Uterus (tissue), 2 donors: ENCODE data around the gene PCNX1.

Experiments
- CTCF ChIP-seq, 4 experiments: fragments of 200-600 bp in 2 of 4; fragments of 450-650 bp in 2 of 4; sonication (generic) in 2 of 4; IDR thresholded peaks; one replicate each; pipeline ENCODE4 v1.5.1; 2016 to 2019; ENCODE audit warnings: antibody characterized with exemption in 4 of 4, mild to moderate bottlenecking in 2 of 4, moderate library complexity in 1 of 4
- POLR2A ChIP-seq, 2 donors: fragments of 450-650 bp; IDR thresholded peaks; one replicate each; pipeline ENCODE4 v1.6.1; 2016; ENCODE audit warnings: antibody characterized with exemption in 2 of 2, mild to moderate bottlenecking in 1 of 2, moderate library complexity in 1 of 2

- TF ChIP-seq POLR2A (IDR thresholded peaks at IDR 0.05) (no peak), CTCF (IDR thresholded peaks at IDR 0.05) (no peak)
Measured at GRCh38 chr14:71056168-71056567, 148.9 kb downstream of the PCNX1 start.
